ENCODE results near the gene MLLT1. TPM values are rescaled to one million over a fixed set of nuclear protein-coding genes. Genes with fewer than 3 reads are reported as not detected.

MLLT1 gene
- total and polyA plus RNA-seq, 8 donors = 3.1 to 33.8 (median 19.6) TPM

DNA sequence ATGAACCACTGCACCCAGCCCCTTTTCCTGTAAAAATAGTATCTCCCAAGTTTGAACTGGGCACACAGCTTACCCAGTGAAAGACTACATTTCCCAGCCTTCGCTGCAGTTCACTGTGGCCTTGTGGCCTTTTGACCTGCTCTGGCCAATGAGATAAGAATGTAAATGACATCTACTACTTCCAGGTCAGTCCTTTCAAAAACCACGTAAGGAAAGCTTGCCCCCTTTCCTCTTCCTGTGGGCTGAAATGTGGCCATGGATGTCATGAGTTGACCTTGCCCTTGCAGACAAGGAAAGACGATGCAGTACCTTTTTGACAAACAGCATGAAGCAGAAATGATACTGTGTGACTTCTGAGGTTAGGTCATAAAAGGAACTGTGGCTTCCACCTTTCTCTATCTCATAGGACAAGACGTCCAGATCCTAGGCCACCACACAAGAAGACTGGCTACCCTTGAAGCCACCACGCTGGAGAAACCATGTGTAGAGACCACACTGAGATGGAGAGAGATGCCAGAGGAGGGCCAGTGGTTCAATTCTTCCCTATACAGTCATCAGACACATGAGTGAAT, 33.7 kb upstream of the MLLT1 start:
- Histone ChIP-seq H3K4me3 (no peak overlapping the region), H3K27me3 (peaks cover 0 to 15% (median 0%) of the 10 kb centered on the region in 3 donors), H3K36me3 (no peaks in the 10 kb centered on the region), H3K9me3 (peaks cover 0 to 6% (median 0%) of the 10 kb centered on the region in 4 donors), H3K4me1 (no peaks in the 10 kb centered on the region), H3K27ac (no peak overlapping the region)
- no peak for DNase-seq
- WGBS, 5 donors = 68 to 83% (median 79%) methylated on average over 5 of the region's 5 CpGs
- TF ChIP-seq POLR2AphosphoS5 (IDR thresholded peaks at IDR 0.05) (no peak), CTCF (IDR thresholded peaks at IDR 0.05) (no peak), EP300 (IDR thresholded peaks at IDR 0.05) (no peak), POLR2A (IDR thresholded peaks at IDR 0.05) (no peak)
- intact Hi-C loops (cut with DNase I; ENCODE audit: low total_unique reads) = no loop called here

GRCh38 chr19:6312018-6312417, 32.2 kb upstream of the MLLT1 start:
- TF ChIP-seq POLR2A (IDR thresholded peaks at IDR 0.05) (no peak), POLR2AphosphoS5 (IDR thresholded peaks at IDR 0.05) (no peak), CTCF (IDR thresholded peaks at IDR 0.05) (no peak), EP300 (IDR thresholded peaks at IDR 0.05) (no peak)
- intact Hi-C loops (cut with DNase I; ENCODE audit: low total_unique reads) = no loop called here
- Histone ChIP-seq H3K36me3 (no peaks in the 10 kb centered on the region), H3K9me3 (peaks cover 0 to 6% (median 0%) of the 10 kb centered on the region in 4 donors), H3K4me3 (no peak overlapping the region), H3K4me1 (no peaks in the 10 kb centered on the region), H3K27ac (no peak overlapping the region), H3K27me3 (peaks cover 0 to 15% (median 0%) of the 10 kb centered on the region in 3 donors)
- WGBS, 5 donors = 47 to 73% (median 51%) methylated on average over 9 of the region's 9 CpGs
- peak in 1 of 2 donors; percentile 5 for DNase-seq

DNA sequence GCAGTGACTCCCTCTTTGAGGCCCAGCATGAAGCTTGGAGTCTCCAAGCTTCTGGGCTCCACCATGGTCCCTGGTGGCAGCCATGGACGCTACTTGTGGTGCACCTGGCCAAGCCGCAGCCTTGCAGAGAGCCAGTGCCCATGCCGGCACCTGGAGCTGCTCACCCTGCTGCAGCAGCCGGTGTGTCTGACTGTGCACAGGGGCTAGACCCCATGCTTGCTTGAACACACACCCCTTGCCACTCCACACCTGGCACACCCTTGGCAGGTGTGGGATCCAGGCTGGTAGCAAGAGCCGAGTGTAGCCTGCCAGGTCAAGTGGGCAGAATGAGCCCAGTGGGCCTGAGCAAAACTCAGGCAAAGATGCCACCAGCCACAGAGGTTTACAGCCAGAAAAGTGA, 18.6 kb upstream of the MLLT1 start:
- H3K4me1 ChIP-seq = no peaks in the 10 kb centered on the region
- no peak overlapping the region for H3K4me3 ChIP-seq
- DNase-seq = no peak
- TF ChIP-seq POLR2A (IDR thresholded peaks at IDR 0.05) (no peak), POLR2AphosphoS5 (IDR thresholded peaks at IDR 0.05) (no peak), CTCF (IDR thresholded peaks at IDR 0.05) (no peak), EP300 (IDR thresholded peaks at IDR 0.05) (no peak)
- intact Hi-C loops (cut with DNase I; ENCODE audit: low total_unique reads) = loop anchor here (5.0 kb wide), 1 partner anchor 81 kb away; no protein-coding TSS in a partner anchor
- H3K9me3 ChIP-seq = peaks cover 0 to 10% (median 10%) of the 10 kb centered on the region in 4 donors
- peaks cover 0 to 3% (median 0%) of the 10 kb centered on the region in 3 donors for H3K27me3 ChIP-seq
- H3K27ac ChIP-seq = no peak overlapping the region
- no peaks in the 10 kb centered on the region for H3K36me3 ChIP-seq
- WGBS, 5 donors = 63 to 92% (median 91%) methylated on average over 2 to 5 of the region's 5 CpGs

- Histone ChIP-seq H3K4me3 (no peak overlapping the region), H3K27me3 (no peaks in the 10 kb centered on the region), H3K36me3 (no peaks in the 10 kb centered on the region), H3K27ac (no peak overlapping the region), H3K9me3 (peaks cover 9 to 23% (median 22%) of the 10 kb centered on the region in 4 donors), H3K4me1 (no peaks in the 10 kb centered on the region)
- no peak for TF ChIP-seq CTCF (IDR thresholded peaks at IDR 0.05)
- no peak for TF ChIP-seq POLR2A (IDR thresholded peaks at IDR 0.05)
- no peak for TF ChIP-seq POLR2AphosphoS5 (IDR thresholded peaks at IDR 0.05)
- TF ChIP-seq EP300 (IDR thresholded peaks at IDR 0.05) = no peak
- 71 to 80% (median 79%) methylated on average over 6 of the region's 6 CpGs for WGBS, 5 donors
- no peak for DNase-seq
- intact Hi-C loops (cut with DNase I; ENCODE audit: low total_unique reads) = loop anchor here (5.0 kb wide), 1 partner anchor 80 kb away; no protein-coding TSS in a partner anchor
Measured at GRCh38 chr19:6297202-6297601, 17.4 kb upstream of the MLLT1 start.

All from stomach (tissue), 9 donors.